ENCODE results near the gene APOBR.

Gene APOBR

GRCh38 chr16:28511031-28511430 is 16.6 kb downstream of the APOBR start:
- Histone ChIP-seq H3K4me3 (replicated peaks; ENCODE audit: insufficient read depth, low read length) (no peak overlapping the region), H3K27ac (replicated peaks) (no peak overlapping the region), H3K27me3 (ENCODE audit: insufficient read depth, poor library complexity, severe bottlenecking) (no peaks in the 10 kb centered on the region)
- TF ChIP-seq REST (IDR thresholded peaks at IDR 0.05; ENCODE audit: insufficient replicate concordance, low read depth) (no peak), GABPA (IDR thresholded peaks at IDR 0.05; ENCODE audit: low read depth) (no peak), CTCF (IDR thresholded peaks at IDR 0.05; ENCODE audit: insufficient read depth, low read length) (no peak), POLR2AphosphoS5 (IDR thresholded peaks at IDR 0.05; ENCODE audit: low read depth) (no peak), SPI1 (IDR thresholded peaks at IDR 0.05; ENCODE audit: borderline replicate concordance, low read depth) (no peak)
- DNase-seq (ENCODE audit: low read depth in 1 of 2, low spot score in 1 of 2), result no peak

- Histone ChIP-seq H3K27me3 (ENCODE audit: insufficient read depth, poor library complexity, severe bottlenecking) (no peaks in the 10 kb centered on the region), H3K4me3 (replicated peaks; ENCODE audit: insufficient read depth, low read length) (no peak overlapping the region), H3K27ac (replicated peaks) (no peak overlapping the region)
- DNase-seq (ENCODE audit: low read depth in 1 of 2, low spot score in 1 of 2), result no peak
- TF ChIP-seq CTCF (IDR thresholded peaks at IDR 0.05; ENCODE audit: insufficient read depth, low read length) (no peak), POLR2AphosphoS5 (IDR thresholded peaks at IDR 0.05; ENCODE audit: low read depth) (no peak), GABPA (IDR thresholded peaks at IDR 0.05; ENCODE audit: low read depth) (no peak), REST (IDR thresholded peaks at IDR 0.05; ENCODE audit: insufficient replicate concordance, low read depth) (no peak), SPI1 (IDR thresholded peaks at IDR 0.05; ENCODE audit: borderline replicate concordance, low read depth) (no peak)
Observed at GRCh38 chr16:28511801-28512789, 17.7 kb downstream of the APOBR start.

GRCh38 chr16:28513484-28514181 is 19.2 kb downstream of the APOBR start:
- Histone ChIP-seq H3K27ac (replicated peaks) (no peak overlapping the region), H3K27me3 (ENCODE audit: insufficient read depth, poor library complexity, severe bottlenecking) (no peaks in the 10 kb centered on the region), H3K4me3 (replicated peaks; ENCODE audit: insufficient read depth, low read length) (no peak overlapping the region)
- TF ChIP-seq SPI1 (IDR thresholded peaks at IDR 0.05; ENCODE audit: borderline replicate concordance, low read depth) (no peak), REST (IDR thresholded peaks at IDR 0.05; ENCODE audit: insufficient replicate concordance, low read depth) (no peak), POLR2AphosphoS5 (IDR thresholded peaks at IDR 0.05; ENCODE audit: low read depth) (no peak), GABPA (IDR thresholded peaks at IDR 0.05; ENCODE audit: low read depth) (no peak), CTCF (IDR thresholded peaks at IDR 0.05; ENCODE audit: insufficient read depth, low read length) (no peak)
- DNase-seq (ENCODE audit: low read depth in 1 of 2, low spot score in 1 of 2), result no peak

Data from HL-60 (cell line).